ENCODE data around the gene SHISA6.

GRCh38 chr17:11550431-11550830, 309.4 kb downstream of the SHISA6 start:
- TF ChIP-seq POLR2AphosphoS5 (IDR thresholded peaks at IDR 0.05; ENCODE audit: low read depth, low read length) (no peak), TAF1 (IDR thresholded peaks at IDR 0.05; ENCODE audit: borderline replicate concordance, insufficient read depth, low read length) (no peak), REST (IDR thresholded peaks at IDR 0.05; ENCODE audit: insufficient read depth in 1 of 2, low read depth in 2 of 2, low read length in 2 of 2) (peak in 1 of 2 experiments; percentile 80; a peak in 2 of 4 replicates), SIN3A (IDR thresholded peaks at IDR 0.05; ENCODE audit: borderline replicate concordance, insufficient read depth, low read length) (no peak), FOXP2 (optimal IDR thresholded peaks at IDR 0.05; ENCODE audit: borderline replicate concordance, extremely low read depth, extremely low read length, insufficient read depth) (no peak)

Measured in PFSK-1 (cell line).